NCI-H2171 (cell line): ENCODE data around the gene CTU2.

Source experiments
- DNase-seq: peaks from one replicate; lab custom pipeline; 2025; lab: John Stamatoyannopoulos, UW

Gene CTU2

DNA sequence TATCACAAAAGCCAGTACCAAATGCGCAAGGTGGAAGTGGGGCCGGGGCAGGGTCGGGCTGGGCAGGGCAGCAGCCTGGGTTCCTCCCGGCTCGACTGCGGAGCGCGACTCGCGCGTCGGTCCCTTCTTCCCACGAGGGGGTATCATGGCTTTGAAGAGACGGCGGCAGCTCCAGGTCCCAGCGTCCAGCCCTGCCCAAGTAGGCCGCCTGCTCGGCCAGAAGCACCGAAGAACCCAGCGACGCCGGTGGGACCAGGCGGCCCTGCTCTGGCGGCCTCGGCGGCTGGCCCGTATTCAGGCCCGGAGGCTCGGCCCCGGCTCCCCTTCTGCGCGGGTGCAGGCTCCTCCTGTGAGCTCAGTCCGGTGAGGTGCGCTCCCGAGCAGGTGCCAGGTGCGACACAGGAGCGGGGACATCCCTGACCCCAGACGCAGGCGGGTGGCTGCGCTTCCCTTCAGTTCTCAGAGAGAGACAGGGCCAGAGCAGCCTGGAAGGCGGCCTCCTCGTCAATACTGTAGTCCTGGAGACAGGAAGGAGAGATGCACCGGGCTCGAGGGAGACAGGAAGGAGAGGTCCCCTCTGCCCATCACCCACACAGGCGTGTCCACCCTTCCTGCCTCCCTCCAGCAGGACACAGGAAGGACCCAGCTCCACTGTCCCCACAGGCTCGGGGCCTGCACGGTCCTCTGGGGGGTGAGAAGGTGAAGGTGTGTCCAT lies 9.0 kb upstream of the CTU2 start:
- no peak for DNase-seq

DNA sequence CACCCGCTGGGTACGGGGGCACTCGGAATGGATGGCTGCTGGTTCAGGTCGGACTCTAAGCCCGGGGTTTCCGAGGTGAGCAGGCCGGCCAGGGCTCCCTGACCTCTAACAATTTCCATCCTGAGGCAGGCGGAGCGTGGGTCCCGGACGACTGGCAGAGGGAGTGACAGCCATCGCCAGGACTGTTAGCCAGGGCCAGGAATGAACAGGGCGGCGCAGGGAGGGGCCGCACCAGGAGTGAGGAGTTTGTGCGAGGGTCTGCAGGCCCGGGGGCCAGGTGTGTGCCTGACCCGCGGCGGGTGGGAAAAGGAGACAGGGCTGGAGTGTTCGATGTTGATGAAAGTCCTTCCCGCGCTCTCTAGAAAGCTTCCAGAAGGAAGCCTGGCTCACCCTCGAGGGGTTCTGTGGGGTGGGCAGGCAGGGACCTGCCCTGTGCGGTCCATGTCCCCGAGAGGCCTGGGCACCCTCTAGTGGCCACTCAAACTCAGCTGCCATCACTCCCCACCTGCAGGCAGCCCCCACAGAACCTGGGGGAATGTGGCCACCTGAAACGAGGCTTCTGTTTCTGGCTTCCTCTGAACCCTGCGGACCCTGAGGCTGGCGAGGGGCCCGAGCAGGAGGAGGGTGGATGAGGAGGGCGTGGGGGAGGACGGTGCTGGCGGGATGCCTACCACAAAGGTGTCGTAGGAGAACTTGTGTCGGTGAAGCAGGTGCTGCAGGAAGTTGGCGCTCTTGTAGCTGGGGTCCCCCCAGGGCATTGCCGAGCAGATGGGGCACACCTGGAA lies 8.3 kb upstream of the CTU2 start:
- no peak for DNase-seq

DNA sequence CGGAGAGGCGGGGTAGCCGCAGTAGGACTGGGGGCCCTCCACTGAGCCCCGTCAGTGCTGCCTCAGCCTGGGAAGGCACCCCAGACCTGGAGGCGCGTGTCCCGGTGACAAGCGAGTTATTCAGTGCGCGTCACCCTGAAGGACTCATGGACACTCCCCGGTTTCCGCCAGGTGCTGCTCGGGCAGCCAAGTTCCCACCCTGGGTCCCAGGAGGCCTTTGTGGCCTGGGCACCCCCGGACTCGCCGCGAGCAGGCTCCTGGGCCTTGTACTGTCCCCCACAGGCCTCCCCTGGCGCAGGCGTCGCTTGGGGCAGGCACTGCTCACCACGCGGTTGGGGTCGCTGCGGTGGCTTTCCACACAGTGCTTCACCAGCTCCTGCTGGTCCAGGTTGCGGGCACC lies 7.7 kb upstream of the CTU2 start:
- DNase-seq: no peak

DNA sequence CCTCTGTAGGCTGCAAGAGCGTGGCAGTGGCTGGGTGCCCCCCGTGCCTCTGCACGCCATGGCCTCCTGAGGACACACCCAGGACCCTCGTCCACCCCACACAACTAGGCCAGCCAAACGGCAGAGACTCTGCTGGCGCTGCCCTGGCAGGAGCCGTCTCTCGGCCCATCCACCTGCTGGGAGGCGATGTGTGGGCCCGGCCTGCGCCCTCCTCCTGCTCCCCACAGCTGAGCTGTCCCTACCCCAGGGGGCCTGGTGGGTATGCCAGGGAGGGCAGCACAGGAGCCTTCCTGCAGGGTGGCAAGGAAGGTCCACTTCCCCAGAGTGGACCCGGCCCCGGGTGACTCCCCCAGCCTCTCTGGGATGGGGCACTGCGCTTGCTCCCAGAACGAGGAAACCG lies 7.1 kb upstream of the CTU2 start:
- DNase-seq: no peak

DNA sequence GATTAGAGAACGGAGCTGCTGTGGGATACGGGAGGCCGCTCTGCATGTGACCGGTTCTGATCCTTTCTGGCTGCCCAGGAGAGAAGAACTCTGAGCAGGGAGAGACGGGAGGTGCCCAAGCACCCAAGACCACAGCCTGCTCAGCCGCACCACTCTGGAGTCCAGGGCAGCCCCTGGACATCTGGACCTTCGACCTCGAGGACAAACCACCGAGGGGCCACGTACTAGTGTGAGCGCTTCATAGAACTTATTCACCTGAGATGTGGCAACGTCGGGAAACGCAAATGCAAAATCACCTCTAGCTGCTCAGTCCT lies 6.0 kb upstream of the CTU2 start:
- no peak for DNase-seq

DNA sequence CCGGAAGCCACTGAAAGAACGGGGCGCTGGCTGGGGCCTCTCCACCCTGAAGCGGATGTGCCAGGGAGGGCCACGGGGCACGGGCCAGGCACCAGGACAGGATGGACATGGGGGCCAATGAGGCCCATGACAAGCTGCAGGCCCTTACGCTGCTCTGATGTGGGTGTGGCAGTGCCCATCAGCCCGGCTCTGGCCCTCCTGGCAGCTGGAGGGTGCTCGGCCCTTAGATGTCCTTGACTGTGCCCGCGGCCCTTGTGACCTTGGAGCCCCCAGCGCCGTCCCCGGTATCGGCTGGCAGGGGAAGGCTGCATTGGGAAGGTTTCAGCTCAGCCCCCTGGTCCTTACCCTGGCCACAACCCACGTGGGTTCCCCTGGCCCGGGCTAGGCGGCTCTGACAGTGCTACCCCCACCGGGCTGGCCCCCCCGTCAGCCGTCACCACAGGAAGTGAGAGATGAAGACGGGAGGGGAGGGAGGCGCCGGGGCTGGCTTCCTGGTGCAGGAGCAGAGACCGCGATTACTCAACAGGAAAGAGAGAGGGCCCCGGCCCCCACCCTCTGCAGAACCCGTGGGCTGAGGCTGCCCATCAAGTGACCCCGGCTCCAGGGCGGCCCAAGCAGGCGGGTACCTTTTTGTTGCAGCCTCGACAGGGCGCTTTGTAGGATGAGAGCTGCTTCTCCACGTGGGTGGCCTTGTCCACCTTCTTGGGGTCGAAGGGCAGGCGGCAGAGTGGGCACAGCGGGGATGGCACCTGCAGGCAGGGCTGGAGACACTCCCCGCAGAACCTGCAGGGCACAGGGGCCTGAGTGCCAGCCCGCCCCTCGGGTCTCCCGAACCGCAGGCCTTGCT lies 5.4 kb upstream of the CTU2 start:
- no peak for DNase-seq

DNA sequence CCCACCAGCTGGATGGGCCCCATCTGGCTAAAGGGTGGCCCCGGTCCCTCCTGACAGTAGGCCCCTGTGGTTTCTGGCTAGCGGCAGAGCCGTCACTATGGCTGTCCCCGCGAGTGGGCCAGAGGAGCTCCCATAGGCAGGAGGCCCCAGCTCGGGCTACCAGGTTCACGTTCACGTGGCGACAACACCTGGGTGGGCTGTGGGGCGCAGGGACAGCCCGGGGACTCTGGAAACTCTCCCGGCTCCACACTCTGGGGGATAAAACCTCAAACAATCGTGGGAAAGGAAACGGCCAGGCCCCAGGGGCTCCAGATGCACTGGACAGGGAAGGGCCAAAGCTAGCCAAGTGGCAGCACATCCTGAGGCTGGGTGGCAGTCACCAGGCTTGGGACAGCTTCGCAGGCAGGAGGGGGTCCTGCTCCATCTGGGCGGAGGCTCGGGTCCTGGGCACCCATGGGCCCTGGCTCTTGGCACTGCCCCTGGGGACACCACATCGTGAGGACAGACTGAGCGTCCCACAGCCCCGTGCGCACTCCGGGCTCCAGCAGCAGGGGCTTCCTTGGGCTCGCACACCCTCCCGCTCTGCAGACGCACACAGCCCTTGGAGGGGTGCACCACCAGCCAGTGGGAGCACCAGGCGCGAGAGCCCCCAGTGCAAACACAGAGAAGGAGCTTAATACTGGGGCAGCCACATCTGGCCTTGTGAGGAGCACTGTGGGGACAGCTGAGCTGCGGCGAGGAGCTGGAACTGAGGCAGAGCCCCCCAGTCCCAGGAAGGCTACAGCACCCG lies 4.5 kb upstream of the CTU2 start:
- no peak for DNase-seq

DNA sequence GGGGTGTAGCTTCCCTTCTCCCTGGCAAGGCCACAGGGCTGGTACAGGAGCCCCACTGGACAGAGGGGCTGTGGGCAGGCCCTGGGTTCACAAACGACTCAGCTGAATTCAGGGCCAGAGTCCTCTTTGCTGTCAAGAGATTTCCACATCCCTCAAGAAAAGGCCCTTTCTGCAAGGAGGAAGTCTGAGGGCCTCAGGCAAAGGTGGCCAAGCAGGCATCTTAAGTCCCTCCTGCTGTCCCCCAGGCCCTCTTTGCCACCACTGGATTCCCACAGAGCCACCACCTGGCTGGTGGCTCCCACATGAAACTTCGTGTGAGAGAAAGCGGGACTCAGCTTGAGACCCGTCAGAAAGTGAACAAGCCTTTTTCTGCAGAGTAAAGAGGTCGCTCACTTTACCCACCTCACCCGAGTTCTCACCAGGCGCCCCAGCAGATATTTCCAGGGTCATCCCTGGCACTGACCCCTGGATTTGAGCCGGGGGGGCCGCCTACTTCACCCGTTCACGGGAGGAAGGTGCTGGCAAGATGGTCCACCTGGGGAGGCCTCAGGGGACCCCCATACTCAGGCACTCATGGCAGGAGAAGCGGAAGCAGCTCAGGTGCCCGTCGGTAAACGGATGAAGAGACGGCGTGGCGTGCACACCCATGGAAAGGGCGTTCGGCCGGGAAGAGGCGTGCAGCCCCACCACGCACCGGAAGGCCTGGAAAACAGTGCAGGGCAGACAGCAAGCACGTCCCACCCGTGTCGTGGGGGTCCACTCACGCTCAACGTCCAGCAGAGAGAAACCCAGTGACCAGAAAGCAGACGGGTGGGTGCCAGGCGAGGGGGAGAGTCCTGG lies 3.7 kb upstream of the CTU2 start:
- DNase-seq: no peak

DNA sequence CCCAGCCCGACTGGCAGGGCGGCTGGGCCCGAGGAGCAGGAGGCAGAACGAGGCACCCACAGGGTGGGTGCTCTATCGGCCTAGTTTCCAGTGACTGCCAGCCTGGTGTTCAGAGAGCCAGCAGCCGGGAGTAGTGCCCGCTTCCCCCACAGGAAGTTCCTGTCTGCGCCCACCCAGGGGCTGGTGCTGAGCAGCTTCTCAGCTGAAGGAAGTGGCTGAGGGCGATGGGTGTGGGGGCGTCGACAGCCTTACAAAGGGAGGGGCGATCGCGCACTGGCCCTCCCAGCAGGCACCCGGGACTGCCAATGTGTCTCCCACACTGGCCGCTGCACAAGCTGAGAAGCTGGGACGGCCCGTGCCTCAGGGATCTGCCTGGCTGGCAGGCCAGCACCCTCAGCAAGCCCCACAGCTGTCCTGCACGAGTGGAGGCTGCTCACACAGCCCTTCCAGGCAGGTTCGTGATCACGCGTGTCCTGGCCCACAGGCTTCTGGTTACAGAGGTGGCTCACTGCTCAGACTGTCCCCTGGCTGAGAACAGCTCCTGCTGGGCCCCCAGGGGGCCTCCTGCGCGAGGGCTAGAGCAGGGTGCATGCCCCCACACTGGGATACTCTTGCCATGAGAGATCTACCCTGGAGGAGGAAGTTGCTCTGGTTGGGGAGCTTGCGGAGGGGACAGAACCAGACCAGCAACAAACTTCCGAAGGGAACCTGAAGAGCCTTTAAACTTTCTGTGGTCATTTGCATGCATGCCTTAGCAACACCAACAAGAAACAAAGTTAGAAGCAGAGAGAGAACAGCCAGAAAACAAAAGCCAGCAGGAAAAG lies 2.6 kb upstream of the CTU2 start:
- no peak for DNase-seq

DNA sequence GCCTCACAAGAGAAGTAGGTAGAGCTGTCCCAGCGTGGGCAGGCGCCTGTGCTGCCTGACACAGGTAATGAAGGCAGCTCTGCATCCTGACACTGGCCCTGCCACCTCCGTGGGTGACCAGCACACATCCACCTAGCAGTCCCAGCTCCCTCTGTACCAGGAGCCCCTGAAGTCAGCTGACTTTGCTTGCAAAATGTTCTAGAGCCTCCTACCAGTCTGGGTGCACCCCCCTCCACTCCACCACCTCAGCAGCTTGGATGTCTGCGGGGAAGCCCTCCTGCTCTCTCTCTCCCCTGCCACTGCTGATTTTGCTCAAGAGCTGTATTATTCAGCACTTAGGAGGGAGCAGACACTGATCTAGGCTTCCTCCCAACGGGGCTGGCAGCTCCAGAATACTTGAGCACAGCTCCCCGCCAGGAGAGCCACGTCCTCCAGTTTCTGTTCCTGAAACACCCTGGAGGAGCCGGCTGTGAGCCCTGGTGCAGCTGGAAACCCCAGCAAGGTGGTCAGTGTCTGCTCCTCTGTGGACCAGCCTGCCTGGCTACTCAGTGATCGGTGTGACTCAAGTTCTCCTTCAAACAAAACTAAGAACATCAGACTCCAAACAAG lies 1.1 kb upstream of the CTU2 start:
- DNase-seq: no peak

DNA sequence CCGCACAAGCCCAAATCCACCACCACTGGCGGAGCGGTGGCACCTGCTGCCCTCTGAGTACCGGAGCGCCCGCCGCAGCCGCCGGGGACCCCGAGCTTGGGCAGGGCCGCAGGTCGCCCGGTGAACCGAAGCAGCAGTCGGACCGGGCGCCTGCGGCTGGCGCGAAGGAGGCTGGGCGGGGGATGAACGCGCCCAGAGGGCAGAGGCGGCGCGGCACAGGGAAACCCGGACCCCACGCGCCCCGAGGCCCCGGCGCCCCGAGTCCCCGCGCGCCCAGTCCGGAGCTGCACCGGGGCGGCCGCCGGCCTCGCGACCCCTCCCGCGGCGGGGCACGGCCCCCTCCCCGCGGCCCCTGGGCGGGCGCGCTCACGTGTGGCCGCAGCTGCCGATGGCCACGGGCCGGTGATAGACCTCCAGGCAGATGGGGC lies 488 bp upstream of the CTU2 start:
- no peak for DNase-seq

DNA sequence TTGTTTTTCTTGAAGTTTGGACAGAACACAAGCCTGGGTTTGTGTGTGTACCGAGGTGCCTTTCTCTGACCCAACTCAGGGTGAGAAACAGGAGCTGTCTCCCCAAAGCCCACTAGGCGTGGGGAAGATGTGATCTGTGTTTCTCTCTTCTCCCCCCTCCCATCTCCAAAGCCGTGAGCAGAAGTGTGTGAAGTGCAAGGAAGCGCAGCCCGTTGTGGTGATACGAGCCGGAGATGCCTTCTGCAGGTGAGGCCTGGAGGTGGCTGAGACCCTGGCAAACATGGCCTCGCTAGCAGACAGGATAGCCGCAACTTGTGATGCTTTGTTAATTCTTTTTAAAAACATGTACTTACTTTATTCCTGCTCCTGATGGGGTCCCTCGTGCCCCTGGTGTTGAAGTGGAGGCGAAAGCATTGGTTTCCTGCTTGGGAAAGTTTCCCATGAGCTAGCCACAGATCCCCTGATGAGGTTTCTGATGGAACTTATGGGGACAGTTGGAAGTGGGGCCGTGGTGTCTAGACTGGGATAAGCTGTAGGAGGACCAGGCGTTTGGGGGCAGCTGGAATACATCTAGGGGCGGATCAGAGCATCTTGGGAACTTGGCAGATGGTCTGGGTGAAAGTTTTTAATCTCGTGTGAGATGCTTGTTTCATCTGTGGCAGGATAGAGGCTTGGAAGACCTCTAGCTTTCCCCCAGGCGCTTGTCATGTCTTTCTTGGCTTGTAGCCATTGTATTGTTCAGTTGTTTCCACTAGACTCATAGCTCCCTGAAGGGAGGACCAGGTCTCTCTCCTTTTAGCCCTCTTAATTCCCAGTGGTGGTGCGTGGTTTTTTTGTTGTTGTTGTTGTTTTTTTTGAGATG lies 893 bp downstream of the CTU2 start:
- no peak for DNase-seq

DNA sequence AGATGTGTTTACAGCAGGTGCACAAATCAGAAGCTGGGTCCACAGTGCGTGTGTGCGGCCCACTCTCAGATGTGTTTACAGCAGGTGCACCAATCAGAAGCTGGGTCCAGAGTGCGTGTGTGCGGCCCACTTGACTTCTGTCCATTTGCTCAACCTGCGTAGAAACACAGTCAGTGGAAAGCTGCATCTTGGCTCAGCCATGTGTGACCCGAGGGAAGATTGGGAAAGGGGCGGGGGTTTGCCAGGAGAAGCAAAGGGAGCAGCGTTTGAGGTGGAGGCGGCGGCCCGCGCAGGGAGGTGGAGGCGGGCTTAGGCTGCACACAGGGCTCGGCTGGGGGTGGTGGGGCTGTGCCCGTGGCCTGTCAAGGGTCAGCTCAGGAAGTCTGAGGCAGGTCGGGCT lies 4.3 kb downstream of the CTU2 start:
- DNase-seq: no peak

DNA sequence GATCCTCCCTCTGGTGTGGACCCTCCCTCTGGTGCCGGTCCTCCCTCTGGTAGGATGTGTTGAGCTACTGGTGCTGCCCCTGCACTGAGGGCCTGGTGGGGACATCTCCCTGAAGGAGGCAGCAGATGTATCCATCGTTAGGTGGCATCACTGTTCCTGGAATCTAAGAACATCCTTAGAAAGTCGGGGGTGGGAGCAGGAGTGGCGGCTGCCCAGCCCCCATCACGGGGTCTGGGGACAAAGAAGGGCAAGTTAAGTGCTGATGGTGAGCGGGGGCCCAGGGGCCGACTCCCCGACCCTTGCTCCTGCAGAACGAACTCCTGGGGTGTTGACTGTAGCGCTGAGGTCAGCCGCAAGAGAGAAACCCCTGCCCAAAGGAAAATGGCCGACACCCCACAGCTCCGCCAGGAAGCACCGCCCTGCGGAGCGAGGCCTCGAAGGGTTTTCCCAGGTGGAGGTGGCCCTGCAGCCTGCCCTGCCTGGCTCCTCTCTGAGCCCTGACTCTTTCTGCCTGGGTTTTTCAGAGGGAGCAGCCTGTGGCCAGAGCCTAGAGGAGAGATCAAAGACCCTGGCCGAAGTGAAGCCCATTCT lies 5.5 kb downstream of the CTU2 start:
- DNase-seq: no peak

DNA sequence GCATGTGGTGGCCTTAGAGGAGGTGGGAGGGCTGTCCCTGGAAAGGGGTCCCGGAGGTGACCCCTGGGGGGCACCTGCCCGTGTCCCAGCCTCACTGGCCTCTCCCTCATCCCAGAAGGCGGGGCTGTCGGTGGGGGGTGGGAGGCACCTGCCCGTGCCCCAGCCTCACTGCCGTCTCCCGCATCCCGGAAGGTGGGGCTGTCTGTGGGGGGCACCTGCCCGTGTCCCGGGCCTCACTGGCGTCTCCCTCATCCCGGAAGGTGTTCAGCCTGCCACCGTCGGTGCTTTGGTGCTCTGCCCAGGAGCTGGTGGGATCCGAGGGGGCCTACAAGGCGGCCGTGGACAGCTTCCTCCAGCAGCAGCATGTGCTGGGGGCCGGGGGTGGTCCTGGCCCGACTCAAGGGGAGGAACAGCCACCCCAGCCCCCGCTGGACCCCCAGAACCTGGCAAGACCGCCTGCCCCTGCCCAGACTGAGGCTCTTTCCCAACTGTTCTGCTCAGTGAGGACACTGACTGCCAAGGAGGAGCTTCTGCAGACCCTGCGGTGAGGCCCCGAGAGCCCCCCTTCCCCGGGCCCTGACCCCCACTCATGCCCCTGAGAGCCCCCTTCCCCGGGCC lies 6.2 kb downstream of the CTU2 start:
- DNase-seq: no peak

DNA sequence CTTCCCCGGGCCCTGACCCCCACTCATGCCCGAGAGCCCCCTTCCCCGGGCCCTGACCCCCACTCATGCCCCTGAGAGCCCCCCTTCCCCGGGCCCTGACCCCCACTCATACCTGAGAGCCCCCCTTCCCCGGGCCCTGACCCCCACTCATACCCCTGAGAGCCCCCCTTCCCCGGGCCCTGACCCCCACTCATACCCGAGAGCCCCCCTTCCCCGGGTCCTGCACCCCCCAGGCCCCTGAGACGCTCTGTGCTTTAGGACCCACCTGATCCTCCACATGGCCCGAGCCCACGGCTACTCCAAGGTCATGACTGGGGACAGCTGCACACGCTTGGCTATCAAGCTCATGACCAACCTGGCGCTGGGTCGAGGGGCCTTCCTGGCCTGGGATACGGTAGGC lies 6.8 kb downstream of the CTU2 start:
- no peak for DNase-seq

DNA sequence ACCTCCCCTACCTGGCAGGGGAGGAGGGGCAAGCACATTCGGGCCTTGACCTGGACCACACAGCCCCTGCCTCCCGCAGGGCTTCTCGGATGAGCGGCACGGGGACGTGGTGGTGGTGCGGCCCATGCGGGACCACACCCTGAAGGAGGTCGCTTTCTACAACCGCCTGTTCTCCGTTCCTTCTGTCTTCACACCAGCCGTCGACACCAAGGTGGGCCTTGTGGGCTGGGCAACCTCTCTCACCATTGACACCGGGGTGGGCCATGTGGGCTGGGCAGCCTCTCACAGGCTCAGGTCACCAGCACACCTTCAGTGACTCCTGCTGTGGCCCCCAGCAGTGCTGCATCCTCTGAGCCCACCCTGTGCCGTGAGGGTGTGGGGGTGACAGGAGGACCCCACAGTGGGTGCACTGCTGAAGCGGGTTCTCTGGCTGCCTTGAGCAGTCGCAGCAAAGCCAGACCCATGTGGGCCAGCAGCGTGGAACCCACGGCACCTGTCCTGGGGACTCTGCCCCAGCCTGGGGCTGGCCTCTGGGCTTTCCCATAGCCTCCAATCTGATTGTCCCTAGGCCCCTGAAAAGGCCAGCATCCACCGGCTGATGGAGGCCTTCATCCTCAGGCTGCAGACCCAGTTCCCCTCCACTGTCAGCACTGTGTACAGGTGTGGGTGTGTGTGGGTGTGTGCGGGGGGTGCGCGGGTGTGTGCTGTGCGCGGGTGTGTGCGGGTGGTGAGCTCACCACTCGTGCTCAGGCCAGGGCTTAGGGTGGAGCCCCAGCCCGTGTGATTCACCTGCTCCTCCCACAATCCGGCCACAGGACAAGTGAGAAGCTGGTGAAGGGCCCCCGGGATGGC lies 7.5 kb downstream of the CTU2 start:
- DNase-seq: no peak
